ENCODE results near the gene MRPL52.
A peak's percentile ranks its signal among the peaks of the same experiment; 100 is the strongest.
"Not testable (repeated sequence)": the region's sequence is repeated elsewhere in the genome, so short reads cannot be mapped to it uniquely, and the experiment has no call there.

MRPL52 gene

DNA sequence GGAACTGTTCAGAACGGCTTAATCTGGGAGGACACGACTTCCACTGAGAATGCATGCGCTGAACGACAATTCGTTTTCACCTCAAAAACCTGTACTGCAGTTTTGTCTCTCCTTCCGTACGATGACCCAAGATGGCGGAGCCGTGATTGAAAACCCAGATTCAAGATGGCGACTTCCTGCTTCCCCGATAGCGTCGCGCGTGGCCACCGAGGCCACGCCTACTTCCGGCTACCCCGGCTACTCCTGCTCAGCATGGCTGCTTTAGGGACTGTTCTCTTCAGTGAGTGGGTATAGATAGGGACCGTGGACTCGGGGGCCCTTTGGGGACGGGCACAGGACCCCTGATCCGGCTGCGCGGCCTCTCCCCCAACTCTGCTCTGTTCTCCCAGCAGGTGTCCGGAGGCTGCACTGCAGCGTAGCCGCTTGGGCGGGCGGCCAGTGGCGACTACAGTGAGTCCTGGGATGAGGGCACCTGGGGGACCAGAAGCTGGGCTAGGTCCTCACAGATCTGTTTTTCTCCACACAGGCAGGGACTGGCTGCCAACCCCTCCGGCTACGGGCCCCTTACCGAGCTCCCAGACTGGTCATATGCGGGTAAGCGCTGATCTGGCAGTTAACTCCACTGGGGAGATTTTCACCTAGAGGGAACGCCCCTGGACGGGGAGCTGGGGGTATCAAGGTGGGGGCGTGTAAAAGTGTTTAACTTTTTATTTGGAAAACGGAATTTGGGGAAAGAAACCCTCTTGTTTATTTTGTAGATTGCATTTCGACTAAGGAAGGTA lies at the start of gene MRPL52:
TSS of gene MRPL52 (plus strand) at position 227 of the 782 bp plus-strand sequence. CDS start at position 253, 26 bp downstream.
- no peak for DNase-seq (ENCODE audit: low read depth)

DNA sequence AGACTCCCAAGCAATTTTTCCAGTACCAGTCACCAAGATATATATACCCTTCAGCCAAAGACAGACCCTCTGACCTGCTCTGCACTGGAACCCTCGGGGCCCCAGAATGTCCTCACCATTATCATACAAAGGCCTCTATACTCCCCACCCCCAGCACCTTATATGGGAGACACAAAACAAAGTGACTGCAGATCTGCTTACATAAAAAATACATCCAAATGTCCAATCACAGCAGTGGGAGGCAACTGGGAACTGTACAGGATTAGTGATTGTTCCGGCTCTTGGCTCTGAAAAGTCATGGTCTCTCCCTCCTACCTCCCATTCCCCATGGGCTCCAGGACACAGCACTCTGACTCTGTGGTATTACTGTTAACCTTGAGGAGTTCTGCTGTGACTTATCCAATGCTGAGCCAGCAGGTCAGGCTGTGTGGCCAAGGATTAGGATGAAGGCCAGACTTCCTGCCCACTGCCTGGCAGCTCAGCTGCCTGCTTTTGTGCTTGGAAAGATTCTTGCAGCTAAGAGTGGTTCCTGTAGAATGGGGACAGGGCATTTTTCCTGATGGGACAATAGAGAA lies 49.5 kb upstream of the MRPL52 start:
- no peak for DNase-seq (ENCODE audit: low read depth)

DNA sequence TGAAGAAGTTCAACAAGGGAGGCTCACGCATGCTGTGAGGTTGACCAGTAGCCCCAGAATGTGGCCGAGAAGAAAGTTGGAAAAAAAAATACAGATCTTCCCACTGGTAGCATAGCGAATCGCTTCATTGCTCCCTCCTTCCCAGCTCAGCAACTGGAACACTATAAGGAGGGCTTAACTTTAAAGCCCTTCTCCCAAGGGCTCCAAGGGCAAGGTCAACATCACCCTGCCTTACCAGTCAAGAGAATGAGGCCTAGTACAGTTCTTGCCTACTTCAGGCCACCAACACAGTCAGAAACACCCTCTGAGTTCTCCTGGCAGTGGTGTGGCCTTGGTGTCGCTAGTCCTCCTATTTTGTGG lies 48.8 kb upstream of the MRPL52 start:
- DNase-seq (ENCODE audit: low read depth), result no peak

DNA sequence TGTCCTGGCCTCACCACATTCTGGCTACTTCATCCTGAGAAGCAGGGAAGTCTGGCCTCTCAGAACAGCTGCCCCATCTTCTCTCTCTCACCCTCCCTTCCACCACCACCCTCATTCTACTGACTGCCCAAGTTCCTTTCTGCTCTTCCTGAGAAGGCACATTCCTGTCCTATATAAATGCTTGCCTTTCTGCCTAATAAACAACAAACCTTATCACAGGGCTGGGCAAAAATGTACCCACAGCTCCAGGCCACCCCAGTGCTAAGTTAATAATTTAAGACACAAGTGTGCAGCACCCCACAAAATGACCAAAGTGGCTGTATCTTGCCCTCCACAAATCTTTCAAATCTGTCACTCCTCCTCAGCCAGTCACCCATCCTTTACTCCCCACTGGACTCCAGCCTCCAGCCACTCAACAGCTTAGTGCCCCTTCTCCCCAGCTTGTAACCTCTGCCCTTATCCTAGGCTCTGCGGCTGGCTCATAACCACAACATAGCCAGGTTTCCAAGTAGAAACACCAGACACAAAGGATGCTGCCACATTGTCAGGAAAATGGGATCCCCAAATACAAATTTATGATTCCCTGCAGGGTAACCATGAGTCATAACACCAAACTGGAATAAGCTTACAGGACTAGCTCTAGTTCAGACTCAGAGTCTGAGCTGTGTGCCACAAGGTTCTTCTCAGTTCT lies 48.2 kb upstream of the MRPL52 start:
- no peak for DNase-seq (ENCODE audit: low read depth)

GRCh38 chr14:22786685-22787084 lies 43.0 kb upstream of the MRPL52 start:
- no peak for DNase-seq (ENCODE audit: low read depth)

GRCh38 chr14:22791301-22791700 lies 38.4 kb upstream of the MRPL52 start:
- peak; percentile 8 for DNase-seq (ENCODE audit: low read depth)

GRCh38 chr14:22792158-22792557 lies 37.5 kb upstream of the MRPL52 start:
- DNase-seq (ENCODE audit: low read depth), result no peak

DNA sequence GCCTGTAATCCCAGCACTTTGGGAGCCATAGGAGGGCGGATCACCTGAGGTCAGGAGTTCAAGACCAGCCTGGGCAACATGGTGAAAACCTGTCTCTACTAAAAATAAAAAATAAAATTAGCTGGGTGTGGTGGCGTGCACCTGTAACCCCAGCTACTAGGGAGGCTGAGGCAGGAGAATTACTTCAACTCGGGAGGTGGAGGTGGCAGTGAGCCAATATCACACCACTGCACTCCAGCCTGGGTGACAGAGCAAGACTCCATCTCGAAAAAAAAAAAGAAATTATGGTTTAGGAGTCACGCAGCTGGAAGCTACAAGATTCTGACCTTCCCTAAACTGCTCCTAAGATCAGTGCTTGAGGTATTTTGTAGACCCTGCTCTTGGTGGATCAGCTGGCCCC lies 36.1 kb upstream of the MRPL52 start:
- not testable (repeated sequence) for DNase-seq (ENCODE audit: low read depth)

DNA sequence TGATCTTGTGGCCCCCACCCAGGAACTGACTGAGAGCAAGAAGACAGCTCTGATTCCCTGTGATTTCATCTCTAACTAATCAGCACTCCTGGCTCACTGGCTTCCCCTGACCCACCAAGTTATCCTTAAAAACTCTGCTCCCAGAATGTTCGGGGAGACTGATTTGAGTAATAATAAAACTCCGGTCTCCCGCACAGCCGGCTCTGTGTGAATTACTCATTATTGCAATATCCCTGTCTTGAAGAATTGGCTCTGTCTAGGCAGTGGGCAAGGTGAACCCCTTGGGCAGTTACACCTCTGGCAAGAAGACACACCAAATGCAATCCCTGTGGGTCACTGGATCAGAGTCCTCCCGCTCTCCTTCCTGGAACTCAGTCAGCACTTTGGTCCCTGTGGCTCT lies 35.7 kb upstream of the MRPL52 start:
- no peak for DNase-seq (ENCODE audit: low read depth)

DNA sequence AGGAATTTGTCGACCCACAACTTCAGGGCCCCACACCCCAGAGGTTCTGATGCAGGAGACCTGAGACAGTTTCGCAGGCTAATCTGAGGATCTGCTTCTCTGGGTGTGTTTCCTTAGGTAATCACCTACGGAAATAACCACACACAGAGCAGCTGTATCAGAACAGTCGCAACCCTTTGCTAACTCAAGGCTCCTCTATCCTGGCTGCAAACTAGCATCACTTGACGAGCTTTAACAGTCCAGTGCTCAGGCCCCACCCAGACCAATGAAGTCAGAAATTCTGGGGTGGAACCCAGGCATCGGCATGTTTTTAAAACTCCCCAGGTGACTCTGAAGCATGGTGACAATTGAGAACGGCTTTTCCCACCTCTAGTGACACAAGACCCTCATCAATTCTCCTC lies 35.1 kb upstream of the MRPL52 start:
- no peak for DNase-seq (ENCODE audit: low read depth)

DNA sequence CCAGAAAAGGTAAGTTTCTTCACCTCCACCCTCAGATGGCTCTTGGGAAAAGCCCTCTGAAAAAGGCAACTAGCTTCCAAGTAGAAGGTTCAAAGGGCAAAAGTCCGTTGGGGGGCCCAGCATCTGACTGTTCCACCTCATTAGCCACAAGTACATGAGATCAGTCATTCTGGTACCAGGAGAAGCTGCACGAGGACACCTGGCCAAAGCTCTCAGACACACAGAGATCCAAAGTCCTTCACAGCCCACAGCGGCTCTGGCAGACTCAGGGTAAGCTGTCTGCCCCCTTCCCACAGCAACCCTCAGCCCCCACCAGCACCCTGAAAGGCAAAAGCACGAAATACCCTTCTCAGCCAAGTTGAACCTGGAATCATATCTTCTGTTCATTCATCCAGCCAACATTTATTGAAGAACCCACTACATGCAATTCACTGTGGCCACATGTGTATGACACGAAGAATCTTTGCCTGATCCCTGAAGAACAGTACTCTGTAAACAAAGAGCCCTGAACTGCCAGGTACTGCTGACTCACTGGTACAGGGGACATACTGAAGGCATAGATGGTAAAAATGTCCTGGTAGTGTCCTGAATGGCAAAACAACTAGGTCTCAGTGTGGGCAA lies 33.5 kb upstream of the MRPL52 start:
- no peak for DNase-seq (ENCODE audit: low read depth)

DNA sequence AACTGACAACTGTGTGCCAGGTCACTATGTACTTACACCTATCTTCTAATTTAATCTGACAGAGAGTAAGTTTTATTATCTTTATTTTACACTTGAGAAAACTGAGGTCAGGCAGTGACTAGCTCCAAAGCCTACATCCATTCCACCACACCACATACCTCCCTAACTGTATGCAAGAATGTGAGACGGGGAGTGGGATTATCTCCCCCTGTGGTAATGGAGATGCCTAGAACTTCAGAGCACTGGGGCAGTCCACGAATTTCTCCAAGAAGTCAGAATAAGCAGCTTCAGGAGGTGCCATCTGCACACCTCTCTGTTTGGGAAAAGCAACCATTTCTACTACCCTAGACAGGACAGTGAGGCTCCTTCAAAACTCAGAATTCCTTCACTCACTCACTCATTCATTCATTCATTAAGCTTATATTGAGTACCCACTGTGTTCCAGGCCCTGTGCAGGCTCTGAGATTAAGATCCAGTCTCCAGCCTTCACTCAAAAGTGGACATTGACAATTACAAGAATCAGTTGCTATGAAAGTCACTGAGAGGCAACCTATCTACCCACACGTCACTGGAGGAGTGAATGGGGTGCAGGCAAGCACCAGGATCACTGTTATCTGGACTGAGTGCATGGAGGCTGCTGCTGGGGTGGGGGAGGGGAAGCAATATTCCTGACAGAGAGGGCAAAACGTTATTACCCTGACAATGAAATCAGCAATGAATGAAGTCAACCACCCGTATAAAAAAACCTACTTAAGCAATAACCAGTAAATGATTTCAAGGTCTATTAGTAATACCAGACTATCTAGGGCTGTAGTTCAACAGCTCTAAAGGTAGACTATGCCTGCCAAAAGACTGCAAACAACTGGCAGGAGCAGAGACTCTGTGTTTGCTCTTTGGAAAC lies 32.4 kb upstream of the MRPL52 start:
- DNase-seq (ENCODE audit: low read depth), result no peak

DNA sequence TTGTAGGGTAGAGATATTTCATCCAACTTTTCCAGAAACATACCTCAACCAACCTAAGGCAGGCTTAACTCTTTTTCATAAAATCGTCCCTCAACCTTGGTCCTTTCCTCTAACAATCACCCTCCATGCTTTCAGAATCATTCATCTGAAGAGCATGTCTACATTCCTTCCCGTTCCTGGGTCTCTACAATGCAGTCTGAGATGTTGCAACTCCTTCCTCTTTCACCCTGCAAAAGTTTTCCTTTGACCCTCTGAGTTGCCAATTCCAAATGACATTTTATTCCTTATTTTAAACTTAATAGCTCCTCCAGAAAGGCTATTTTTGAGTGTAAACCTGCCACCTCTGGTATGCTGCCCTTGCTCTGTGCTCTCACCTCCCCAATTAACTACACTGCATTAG lies 31.2 kb upstream of the MRPL52 start:
- no peak for DNase-seq (ENCODE audit: low read depth)

GRCh38 chr14:22800346-22800745 lies 29.3 kb upstream of the MRPL52 start:
- DNase-seq (ENCODE audit: low read depth), result no peak

DNA sequence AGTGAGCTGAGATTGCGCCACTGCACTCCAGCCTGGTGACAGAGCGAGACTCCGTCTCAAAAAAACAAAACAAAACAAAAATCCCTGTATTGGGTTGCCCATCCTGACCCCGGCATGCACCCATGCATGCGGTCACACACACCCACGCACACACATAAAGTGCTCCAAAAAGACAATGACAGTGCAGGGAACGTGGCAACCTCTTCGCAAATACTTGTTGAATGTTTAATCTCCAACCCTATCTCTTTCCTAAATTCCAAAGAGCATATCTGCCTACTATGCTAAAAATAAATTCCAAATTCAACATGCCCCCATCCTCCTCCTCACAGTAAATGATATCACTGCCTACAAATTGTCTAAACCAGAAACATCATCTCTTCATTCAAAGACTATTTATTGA lies 28.0 kb upstream of the MRPL52 start:
- DNase-seq (ENCODE audit: low read depth), result no peak

DNA sequence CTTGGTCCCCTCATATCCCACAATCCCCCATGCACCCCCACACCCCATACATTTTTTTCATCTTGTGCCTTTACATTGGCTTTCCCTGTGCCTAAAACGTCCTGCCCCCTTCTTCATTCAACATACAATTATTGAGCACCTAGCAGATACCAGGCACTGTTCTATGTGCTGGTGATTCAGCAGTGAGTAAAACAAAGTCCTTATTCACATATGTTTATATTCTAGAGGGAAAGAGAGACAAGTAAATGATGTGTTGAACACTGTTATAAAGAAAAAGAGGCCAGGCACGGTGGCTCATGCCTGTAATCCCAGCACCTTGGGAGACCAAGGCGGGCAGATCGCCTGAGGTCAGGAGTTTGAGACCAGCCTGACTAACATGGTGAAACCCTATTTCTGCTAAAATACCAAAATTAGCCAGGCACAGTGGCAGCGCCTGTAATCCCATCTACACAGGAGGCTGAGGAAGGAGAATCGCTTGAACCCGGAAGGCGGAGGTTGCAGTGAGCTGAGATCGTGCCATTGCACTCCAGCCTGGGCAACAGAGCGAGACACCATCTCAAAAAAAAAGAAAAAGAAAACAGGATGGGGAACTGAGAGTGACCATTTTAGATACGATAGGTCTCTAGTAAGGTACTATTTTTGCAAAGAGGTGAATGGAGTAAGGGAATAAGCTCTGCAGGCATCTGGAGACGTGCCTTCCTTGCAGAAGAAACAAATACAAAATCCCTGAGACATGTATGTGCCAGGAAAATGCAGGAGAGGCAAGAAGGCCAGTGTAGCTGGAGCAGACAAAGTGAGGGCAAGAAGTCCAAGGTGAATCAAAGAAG lies 26.6 kb upstream of the MRPL52 start:
- no peak for DNase-seq (ENCODE audit: low read depth)

DNA sequence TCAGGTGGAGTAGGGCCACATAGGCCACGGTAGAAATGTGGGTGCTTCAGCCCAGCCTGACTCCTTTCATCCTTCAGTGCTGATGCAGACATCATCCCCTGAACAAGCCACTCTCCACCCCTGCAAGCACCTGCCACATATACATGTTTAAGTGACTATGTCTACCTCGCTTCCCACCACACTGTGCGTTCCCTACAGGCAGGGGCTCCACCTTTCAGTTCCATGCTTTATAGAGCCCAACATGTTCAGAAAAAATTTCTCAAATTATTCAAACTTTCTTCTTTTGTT lies 26.1 kb upstream of the MRPL52 start:
- no peak for DNase-seq (ENCODE audit: low read depth)

GRCh38 chr14:22805235-22805634 lies 24.5 kb upstream of the MRPL52 start:
- DNase-seq (ENCODE audit: low read depth), result not testable (repeated sequence)

DNA sequence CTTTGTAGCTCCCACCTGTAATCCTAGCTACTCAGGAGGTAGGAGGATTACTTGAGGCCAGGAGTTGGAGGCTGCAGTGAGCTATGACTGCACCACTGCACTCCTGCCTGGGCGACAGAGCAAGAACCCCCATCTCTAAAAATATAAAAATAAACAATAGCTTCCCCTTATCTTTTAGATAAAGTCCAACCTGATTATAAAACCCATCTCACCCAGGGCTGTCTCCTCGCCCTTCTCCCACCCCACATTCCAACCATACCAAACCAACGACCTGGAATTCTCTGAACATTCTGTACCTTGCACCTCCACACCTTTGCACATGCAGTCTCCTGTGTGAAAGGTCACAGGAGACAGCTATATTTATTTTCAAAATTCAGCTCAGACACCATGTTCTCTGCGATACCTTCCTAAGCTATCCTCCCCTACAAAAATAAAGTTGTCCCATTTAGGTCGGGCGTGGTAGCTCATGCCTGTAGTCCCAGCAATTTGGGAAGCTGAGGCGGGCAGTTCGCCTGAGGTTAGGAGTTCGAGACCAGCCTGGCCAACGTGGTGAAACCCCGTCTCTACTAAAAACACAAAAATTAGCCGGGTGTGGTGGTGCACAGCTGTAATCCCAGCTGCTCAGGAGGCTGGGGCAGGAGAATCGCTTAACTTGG lies 22.1 kb upstream of the MRPL52 start:
- no peak for DNase-seq (ENCODE audit: low read depth)

- no peak for DNase-seq (ENCODE audit: low read depth)
Observed at GRCh38 chr14:22808388-22809209, 21.1 kb upstream of the MRPL52 start.

All from fibroblast of the conjunctiva (primary cell).